H1 (cell line): ENCODE measurements around the gene TBC1D2B. TPM values are rescaled to one million over a fixed set of nuclear protein-coding genes. Genes with fewer than 3 reads are reported as not detected.

ENCODE experiments used
- CTCF ChIA-PET: fragments of 300-600 bp; sonication (Branson Sonifier 250); formaldehyde crosslinking; loops from one replicate; lab custom pipeline; 2021; ENCODE audit not compliant: partially characterized antibody; lab: Charles Lee
- POLR2A ChIA-PET: fragments of 300-600 bp; sonication (Branson Sonifier 250); formaldehyde crosslinking; loops from one replicate; lab custom pipeline; 2021; ENCODE audit warnings: inconsistent platforms; ENCODE audit not compliant: partially characterized antibody; lab: Charles Lee
- DNase-seq, 2 experiments: peaks; one replicate each; pipeline versions ENCODE4 v3.0.0 to v3.0.0-alpha.2; 2010 to 2022; ENCODE audit warnings: low spot score in 2 of 2, low read depth in 1 of 2, mixed read lengths in 1 of 2
- FAIRE-seq: peaks from 2 replicates; lab custom pipeline; 2011; peaks lifted over from hg19 to GRCh38; lab: Jason Lieb, UNC
- H2AFZ ChIP-seq: 2 replicates; pipeline ENCODE4 v1.8.1; 2012; ENCODE audit warnings: low read length, inconsistent platforms
- H2AK5ac ChIP-seq: 2 replicates; pipeline ENCODE4 v1.6.1; 2013; ENCODE audit warnings: low read depth, low read length
- H2BK120ac ChIP-seq: replicated peaks from 2 replicates; pipeline ENCODE3; 2013; ENCODE audit warnings: low read depth, low read length, inconsistent platforms
- H2BK12ac ChIP-seq: 2 replicates; pipeline ENCODE4 v1.6.1; 2013; ENCODE audit warnings: low read depth, low read length
- H2BK15ac ChIP-seq: 2 replicates; pipeline ENCODE4 v1.6.1; 2013; ENCODE audit warnings: low read length
- H2BK20ac ChIP-seq: 2 replicates; pipeline ENCODE4 v1.6.1; 2013; ENCODE audit warnings: low read length
- H2BK5ac ChIP-seq: 2 replicates; pipeline ENCODE4 v1.6.1; 2013; ENCODE audit warnings: low read depth, low read length
- H3K14ac ChIP-seq: 2 replicates; pipeline ENCODE4 v1.6.1; 2013; ENCODE audit warnings: inconsistent platforms; ENCODE audit not compliant: insufficient read length
- H3K18ac ChIP-seq: 2 replicates; pipeline ENCODE4 v1.6.1; 2013; ENCODE audit warnings: low read length; ENCODE audit errors: extremely low read depth
- H3K23ac ChIP-seq: 2 replicates; pipeline ENCODE4 v1.6.1; 2013; ENCODE audit warnings: inconsistent platforms; ENCODE audit not compliant: insufficient read length
- H3K23me2 ChIP-seq: 2 replicates; pipeline ENCODE4 v1.6.1; 2013; ENCODE audit warnings: low read depth, low read length
- H3K27ac ChIP-seq: 2 replicates; pipeline ENCODE4 v1.6.1; 2011; ENCODE audit warnings: low read depth, low read length, inconsistent platforms
- H3K27me3 ChIP-seq, 4 experiments: replicated peaks in 1 of 4; 1 replicate in 1 of 4; 2 replicates in 3 of 4; pipeline versions ENCODE4 v1.6.1 to v1.8.1; 2011 to 2013; ENCODE audit warnings: low read length in 3 of 4, mild to moderate bottlenecking in 3 of 4, inconsistent platforms in 2 of 4, mixed read lengths in 2 of 4, moderate library complexity in 1 of 4; ENCODE audit not compliant: control insufficient read depth in 3 of 4, insufficient read depth in 3 of 4; ENCODE audit errors: extremely low read depth in 1 of 4
- H3K36me3 ChIP-seq, 4 experiments: 2 replicates each; pipeline versions ENCODE4 v1.6.1 to v1.8.1; 2011 to 2013; ENCODE audit warnings: mild to moderate bottlenecking in 4 of 4, low read length in 3 of 4, moderate library complexity in 2 of 4, control low read depth in 1 of 4, inconsistent platforms in 1 of 4; ENCODE audit not compliant: insufficient read depth in 4 of 4, control insufficient read depth in 2 of 4
- H3K4ac ChIP-seq: replicated peaks from 2 replicates; pipeline ENCODE3; 2013; ENCODE audit warnings: low read length, low read depth, mixed read lengths, inconsistent platforms; ENCODE audit not compliant: insufficient read length
- H3K4me1 ChIP-seq, 4 experiments: replicated peaks in 1 of 4; 1 replicate in 1 of 4; 2 replicates in 3 of 4; pipeline versions ENCODE4 v1.6.1 to v1.8.1; 2011 to 2013; ENCODE audit warnings: low read length in 3 of 4, inconsistent platforms in 2 of 4, mixed read lengths in 1 of 4; ENCODE audit not compliant: insufficient read depth in 4 of 4, control insufficient read depth in 3 of 4
- H3K4me2 ChIP-seq, 2 experiments: 2 replicates each; pipeline versions ENCODE4 v1.6.1 to v1.8.1; 2011 to 2013; ENCODE audit warnings: low read depth in 2 of 2, low read length in 2 of 2, control low read depth in 1 of 2, inconsistent platforms in 1 of 2, mild to moderate bottlenecking in 1 of 2; ENCODE audit not compliant: insufficient read depth in 1 of 2
- H3K4me3 ChIP-seq, 4 experiments: fragments of 200-600, 300-600 bp in 1 of 4; sonication (generic), shearing (Covaris generic), sonication (Bioruptor Twin) in 1 of 4; 2 replicates each; pipeline versions ENCODE4 v1.5.1 to v1.8.1; 2011 to 2016; ENCODE audit warnings: low read length in 4 of 4, low read depth in 3 of 4, control low read depth in 2 of 4, inconsistent platforms in 2 of 4, mild to moderate bottlenecking in 2 of 4, mixed read lengths in 1 of 4, moderate library complexity in 1 of 4; ENCODE audit not compliant: insufficient read depth in 2 of 4; ENCODE audit errors: extremely low read depth in 1 of 4
- H3K56ac ChIP-seq: replicated peaks from 2 replicates; pipeline ENCODE3; 2013; ENCODE audit warnings: low read depth, mild to moderate bottlenecking, mixed read lengths, low read length, inconsistent platforms; ENCODE audit not compliant: insufficient read length
- H3K79me1 ChIP-seq: 2 replicates; pipeline ENCODE4 v1.6.1; 2013; ENCODE audit warnings: low read depth, low read length, control low read depth
- H3K79me2 ChIP-seq, 2 experiments: 2 replicates each; pipeline versions ENCODE4 v1.6.1 to v1.8.1; 2012 to 2013; ENCODE audit warnings: low read length in 2 of 2, mild to moderate bottlenecking in 2 of 2, inconsistent platforms in 1 of 2; ENCODE audit not compliant: insufficient read depth in 2 of 2, control insufficient read depth in 1 of 2
- H3K9ac ChIP-seq, 4 experiments: replicated peaks in 1 of 4; 1 replicate in 1 of 4; 2 replicates in 3 of 4; pipeline versions ENCODE4 v1.6.1 to v1.8.1; 2011 to 2013; ENCODE audit warnings: low read depth in 3 of 4, low read length in 3 of 4, control low read depth in 2 of 4, mild to moderate bottlenecking in 2 of 4, moderate library complexity in 2 of 4, inconsistent platforms in 1 of 4; ENCODE audit errors: extremely low read depth in 1 of 4
- H3K9me3 ChIP-seq, 2 experiments: 2 replicates each; pipeline versions ENCODE4 v1.6.1 to v1.8.1; 2012 to 2013; ENCODE audit warnings: mild to moderate bottlenecking in 2 of 2, moderate library complexity in 2 of 2, control low read depth in 1 of 2, inconsistent platforms in 1 of 2, low read depth in 1 of 2, low read length in 1 of 2, mixed read lengths in 1 of 2; ENCODE audit not compliant: insufficient read depth in 2 of 2
- H4K20me1 ChIP-seq, 2 experiments: replicated peaks in 1 of 2; 2 replicates each; pipeline versions ENCODE3 to v1.8.1; 2011 to 2013; ENCODE audit warnings: inconsistent platforms in 2 of 2, low read length in 2 of 2, mild to moderate bottlenecking in 1 of 2; ENCODE audit not compliant: insufficient read depth in 2 of 2, control insufficient read depth in 1 of 2
- H4K5ac ChIP-seq: 2 replicates; pipeline ENCODE4 v1.6.1; 2013; ENCODE audit warnings: low read length, low read depth, mixed read lengths, inconsistent platforms; ENCODE audit not compliant: insufficient read length
- H4K8ac ChIP-seq: 2 replicates; pipeline ENCODE4 v1.8.0; 2013; ENCODE audit warnings: mild to moderate bottlenecking, moderate library complexity, low read length, inconsistent platforms; ENCODE audit not compliant: insufficient read depth; ENCODE audit errors: extremely low read depth
- H4K91ac ChIP-seq: replicated peaks from 2 replicates; pipeline ENCODE3; 2013; ENCODE audit warnings: low read length, mixed read lengths, inconsistent platforms; ENCODE audit not compliant: insufficient read length
- CTCF ChIP-seq, 3 experiments: IDR thresholded peaks; 1 replicate in 2 of 3; 2 replicates in 1 of 3; pipeline versions ENCODE4 v1.5.1 to v1.6.1; 2011; ENCODE audit warnings: low read length in 3 of 3, mild to moderate bottlenecking in 3 of 3, inconsistent platforms in 2 of 3, low read depth in 1 of 3, moderate library complexity in 1 of 3; ENCODE audit not compliant: insufficient read depth in 1 of 3; ENCODE audit errors: control extremely low read depth in 1 of 3
- EZH2 ChIP-seq: fragments of 200-600 bp; sonication (generic); IDR thresholded peaks from 2 replicates; pipeline ENCODE4 v1.7.1; 2012; ENCODE audit warnings: low read depth, mild to moderate bottlenecking, moderate library complexity, low read length, inconsistent platforms; ENCODE audit not compliant: severe bottlenecking
- RAD21 ChIP-seq, 2 experiments: IDR thresholded peaks in 1 of 2; conservative IDR thresholded peaks in 1 of 2; 2 replicates each; pipeline ENCODE4 v1.6.1; 2011; ENCODE audit warnings: low read depth in 2 of 2, low read length in 2 of 2, improper control_type of control experiment in 1 of 2, inconsistent platforms in 1 of 2, mild to moderate bottlenecking in 1 of 2, moderate library complexity in 1 of 2
- USF2 ChIP-seq: IDR thresholded peaks from 2 replicates; pipeline ENCODE4 v1.6.1; 2011; ENCODE audit warnings: low read length, improper control_type of control experiment
- WGBS, 2 experiments: shearing (Covaris generic) in 1 of 2; methylation state at CpG; one replicate each; pipeline versions ENCODE4 v1.1.6 to v1.1.7; 2013 to 2015; ENCODE audit warnings: low lambda C conversion rate in 2 of 2, mixed read lengths in 2 of 2, inconsistent platforms in 1 of 2, low coverage in 1 of 2, missing lambda C conversion rate in 1 of 2; ENCODE audit not compliant: insufficient replicate concordance in 2 of 2, insufficient coverage in 1 of 2, insufficient read length in 1 of 2; ENCODE audit errors: extremely low coverage in 1 of 2, missing lambda C conversion rate in 1 of 2; 5-methylcytosine and 5-hydroxymethylcytosine counted together
- polyA plus RNA-seq, 7 experiments: library from polyadenylated mRNA; depleted of rRNA in 3 of 7; stranded (reverse) in 5 of 7; unstranded in 2 of 7; fragments of >200 nt in 5 of 7; fragments of 200-250 nt in 2 of 7; gene quantifications; 1 replicate in 5 of 7; 2 replicates in 1 of 7; 4 replicates in 1 of 7; pipeline versions ENCODE4 v1.2.1 to v1.2.3, GENCODE V29; 2011 to 2013; ENCODE audit warnings: missing spikeins in 2 of 7, mixed read lengths in 2 of 7
- total RNA-seq: library from RNA; stranded (reverse); fragmentation: NEBNext Ultra II Directional; extraction: Animal tissue kit (Norgen Biotek cat#: 25700); gene quantifications from 2 replicates; pipeline ENCODE4 v1.2.1, GENCODE V29; 2021

Gene TBC1D2B
- total and polyA plus RNA-seq, 2 of the 8 experiments (the other 6 are each of a cell fraction or from before 2014, with no cell fraction given), result 11.9 to 19.5 TPM

GRCh38 chr15:77966540-77967234 lies 110.8 kb downstream of the TBC1D2B start:
- H2BK12ac ChIP-seq, result no peak overlapping the region
- H2BK20ac ChIP-seq, result no peak overlapping the region
- DNase-seq, result peak in 1 of 2 experiments; percentile 69
- no peak overlapping the region for H3K4me2 ChIP-seq
- no peak overlapping the region for H3K27ac ChIP-seq
- no peaks in the 10 kb centered on the region for H3K23me2 ChIP-seq
- H3K23ac ChIP-seq, result no peak overlapping the region
- no peaks in the 10 kb centered on the region for H3K79me1 ChIP-seq
- H3K79me2 ChIP-seq, result no peaks in the 10 kb centered on the region
- H3K14ac ChIP-seq, result no peak overlapping the region
- no peak overlapping the region for H2BK5ac ChIP-seq
- peak; percentile 36 for FAIRE-seq
- ChIA-PET CTCF (interaction anchor here (0.7 to 4.5 kb wide), 48 partner anchors 8 to 275 kb away, joined by 3 to 53 read pairs (median 4); no protein-coding TSS in a partner anchor), POLR2A (no interaction called here)
- H4K8ac ChIP-seq, result no peak overlapping the region
- H3K56ac ChIP-seq, result no peak overlapping the region
- H3K18ac ChIP-seq, result no peak overlapping the region
- no peak overlapping the region for H2BK15ac ChIP-seq
- no peaks in the 10 kb centered on the region for H3K9me3 ChIP-seq
- H2AK5ac ChIP-seq, result no peak overlapping the region
- H4K5ac ChIP-seq, result no peak overlapping the region
- no peaks in the 10 kb centered on the region for H3K36me3 ChIP-seq
- H3K4me3 ChIP-seq, result no peak overlapping the region
- no peak overlapping the region for H3K9ac ChIP-seq
- no peaks in the 10 kb centered on the region for H4K20me1 ChIP-seq
- H3K4me1 ChIP-seq, result no peaks in the 10 kb centered on the region
- H2AFZ ChIP-seq, result 0 out of 2 replicates have a peak overlapping the region, but pooled peaks have one; percentile 56
- H3K27me3 ChIP-seq, result no peaks in the 10 kb centered on the region; a peak in 1 of 7 replicates
- WGBS, 2 experiments, result 18% methylated on average over 4 of the region's 4 CpGs; no CpG with 5 or more reads in 1 of the 2 experiments
- no peak overlapping the region for H4K91ac ChIP-seq
- no peak overlapping the region for H2BK120ac ChIP-seq
- TF ChIP-seq RAD21 (IDR thresholded peaks at IDR 0.05 in 1 of 2, conservative IDR thresholded peaks at IDR 0.05 in 1 of 2; ENCODE audit: low read depth in 2 of 2, low read length in 2 of 2) (peak; percentile 84 to 85), EZH2 (no peak), CTCF (IDR thresholded peaks at IDR 0.05; ENCODE audit: control extremely low read depth in 1 of 3, insufficient read depth in 1 of 3, low read depth in 1 of 3, low read length in 3 of 3) (peak; percentile 71 to 85 (median 75)), USF2 (peak; percentile 10; the same call in 1 of the 2 replicates)
- H3K4ac ChIP-seq, result no peak overlapping the region
